Heart left ventricle (tissue), 13 donors: Measurements from ENCODE around the gene SMC6.

Source experiments
- POLR2A ChIP-seq, 2 donors: fragments of 450-650 bp; IDR thresholded peaks; one replicate each; pipeline ENCODE4 v1.6.1; 2017; ENCODE audit warnings: antibody characterized with exemption in 2 of 2, mild to moderate bottlenecking in 2 of 2, moderate library complexity in 2 of 2
- TF ChIP-seq, protein P1 (sequence below), 12 donors: fragments of 200-600 bp; sonication (generic) in 4 of 12; IDR thresholded peaks; one replicate each; pipeline versions ENCODE4 v1.5.0 to v1.8.0; 2018 to 2022; ENCODE audit warnings: antibody characterized with exemption in 12 of 12, mild to moderate bottlenecking in 5 of 12
- donor health status: ischemic (EF 13 %, LVEDD 7.1; RV severe dilation, severe dysfunction).
- donor health status: DM: no; HTN: yes; CAD: no.
- donor health status: DM: no; HTN: no; CAD: no.
- donor health status: ischemic (EF 25% LVEDD 6.9; RV normal size, moderate dysfunction).
- donor health status: ischemic (EF 25% LVEDD 5.7; RV mildly dilated, moderate dysfunction).
- donor health status: ischemic (EF 35%, LVEDD 5.7; RV mildly dilated, moderate dysfunction).
- donor health status: nonischemic (EF 11% LVEDD 7.7; RV severe dilation, severe dysfunction).
- donor health status: DM: yes; HTN: yes; CAD: no.
- donor health status: PGD.
- donor health status: ischemic (EF 29% LVEDD 5.4; RV normal size, mild dysfunction).
- donor health status: nonischemic (EF 23%, LVEDD 6.1; RV moderate dilation, normal function).

DNA sequence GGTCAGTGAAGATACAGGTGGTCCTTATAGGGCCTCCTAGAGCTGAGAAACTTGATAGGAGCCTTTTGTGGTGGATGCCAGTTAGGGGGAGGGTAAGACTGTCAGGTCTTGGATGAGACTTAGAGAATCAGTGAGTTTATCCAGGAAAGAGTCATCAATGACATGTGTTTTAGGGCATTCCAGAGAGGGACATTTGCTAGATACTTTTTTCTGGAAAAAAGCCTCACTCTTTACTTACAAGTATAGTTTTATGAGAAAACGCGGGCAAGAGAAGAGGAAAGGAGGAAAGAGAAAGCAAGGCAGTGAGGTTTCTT is 38.2 kb upstream of the SMC6 start:
- TF ChIP-seq, protein P1, sequence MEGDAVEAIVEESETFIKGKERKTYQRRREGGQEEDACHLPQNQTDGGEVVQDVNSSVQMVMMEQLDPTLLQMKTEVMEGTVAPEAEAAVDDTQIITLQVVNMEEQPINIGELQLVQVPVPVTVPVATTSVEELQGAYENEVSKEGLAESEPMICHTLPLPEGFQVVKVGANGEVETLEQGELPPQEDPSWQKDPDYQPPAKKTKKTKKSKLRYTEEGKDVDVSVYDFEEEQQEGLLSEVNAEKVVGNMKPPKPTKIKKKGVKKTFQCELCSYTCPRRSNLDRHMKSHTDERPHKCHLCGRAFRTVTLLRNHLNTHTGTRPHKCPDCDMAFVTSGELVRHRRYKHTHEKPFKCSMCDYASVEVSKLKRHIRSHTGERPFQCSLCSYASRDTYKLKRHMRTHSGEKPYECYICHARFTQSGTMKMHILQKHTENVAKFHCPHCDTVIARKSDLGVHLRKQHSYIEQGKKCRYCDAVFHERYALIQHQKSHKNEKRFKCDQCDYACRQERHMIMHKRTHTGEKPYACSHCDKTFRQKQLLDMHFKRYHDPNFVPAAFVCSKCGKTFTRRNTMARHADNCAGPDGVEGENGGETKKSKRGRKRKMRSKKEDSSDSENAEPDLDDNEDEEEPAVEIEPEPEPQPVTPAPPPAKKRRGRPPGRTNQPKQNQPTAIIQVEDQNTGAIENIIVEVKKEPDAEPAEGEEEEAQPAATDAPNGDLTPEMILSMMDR (IDR thresholded peaks at IDR 0.05): no peak
- no peak for TF ChIP-seq POLR2A (IDR thresholded peaks at IDR 0.05)
